Mesendoderm (in vitro differentiated cells): ENCODE results near the gene NOB1.
"Not testable (repeated sequence)": the region's sequence is repeated elsewhere in the genome, so short reads cannot be mapped to it uniquely, and the experiment has no call there.

Experiments used
- DNase-seq: peaks from one replicate; pipeline ENCODE4 v3.0.0; 2013
- H2AK5ac ChIP-seq: 2 replicates; pipeline ENCODE4 v1.6.1; 2013; ENCODE audit warnings: low read length, inconsistent platforms
- H2BK120ac ChIP-seq: 2 replicates; pipeline ENCODE4 v1.6.1; 2013; ENCODE audit warnings: low read depth, mild to moderate bottlenecking, low read length, moderate library complexity, mixed read lengths
- H2BK15ac ChIP-seq: replicated peaks from 2 replicates; pipeline ENCODE4 v1.6.1; 2013; ENCODE audit warnings: low read depth, mild to moderate bottlenecking, moderate library complexity
- H2BK5ac ChIP-seq: 2 replicates; pipeline ENCODE4 v1.6.1; 2013; ENCODE audit warnings: low read length, inconsistent platforms
- H3K18ac ChIP-seq: 2 replicates; pipeline ENCODE4 v1.6.1; 2013; ENCODE audit warnings: mild to moderate bottlenecking, low read length, mixed read lengths
- H3K23ac ChIP-seq: one replicate; pipeline ENCODE4 v1.6.1; 2013; ENCODE audit warnings: low read length
- H3K27ac ChIP-seq: 2 replicates; pipeline ENCODE4 v1.5.1; 2013; ENCODE audit warnings: low read depth, mild to moderate bottlenecking, inconsistent platforms, low read length, moderate library complexity
- H3K27me3 ChIP-seq: 2 replicates; pipeline ENCODE4 v1.6.1; 2013; ENCODE audit warnings: low read length, control low read depth, mild to moderate bottlenecking, inconsistent platforms; ENCODE audit not compliant: insufficient read depth, poor library complexity
- H3K36me3 ChIP-seq: 2 replicates; pipeline ENCODE4 v1.6.1; 2013; ENCODE audit warnings: low read length, inconsistent platforms; ENCODE audit not compliant: control insufficient read depth, insufficient read depth
- H3K4ac ChIP-seq: one replicate; pipeline ENCODE4 v1.6.1; 2013; ENCODE audit warnings: low read depth, mild to moderate bottlenecking, low read length, moderate library complexity
- H3K4me1 ChIP-seq: 2 replicates; pipeline ENCODE4 v1.6.1; 2013; ENCODE audit warnings: low read depth, low read length, inconsistent platforms; ENCODE audit not compliant: control insufficient read depth
- H3K4me2 ChIP-seq: 2 replicates; pipeline ENCODE4 v1.6.1; 2013; ENCODE audit warnings: low read length
- H3K4me3 ChIP-seq: 2 replicates; pipeline ENCODE4 v1.5.1; 2013; ENCODE audit warnings: mild to moderate bottlenecking, low read length
- H3K56ac ChIP-seq: one replicate; pipeline ENCODE4 v1.6.1; 2013; ENCODE audit warnings: low read length
- H3K79me1 ChIP-seq: 2 replicates; pipeline ENCODE4 v1.6.1; 2013; ENCODE audit warnings: low read length, inconsistent platforms
- H3K79me2 ChIP-seq: 2 replicates; pipeline ENCODE4 v1.6.1; 2013; ENCODE audit warnings: mild to moderate bottlenecking, low read length; ENCODE audit not compliant: control insufficient read depth, insufficient read depth
- H3K9ac ChIP-seq: 2 replicates; pipeline ENCODE4 v1.6.1; 2013; ENCODE audit warnings: low read length, inconsistent platforms
- H4K5ac ChIP-seq: one replicate; pipeline ENCODE4 v1.6.1; 2013; ENCODE audit warnings: low read length
- H4K8ac ChIP-seq: one replicate; pipeline ENCODE4 v1.6.1; 2013; ENCODE audit warnings: low read depth, mild to moderate bottlenecking, control low read depth, low read length, moderate library complexity
- WGBS: extraction: QIAGEN DNeasy Blood & Tissue Kit; methylation state at CpG from one replicate; pipeline ENCODE4 v1.1.7; 2013; ENCODE audit warnings: low lambda C conversion rate, missing lambda C conversion rate; ENCODE audit not compliant: insufficient coverage; ENCODE audit errors: extremely low coverage; 5-methylcytosine and 5-hydroxymethylcytosine counted together

NOB1 gene

DNA sequence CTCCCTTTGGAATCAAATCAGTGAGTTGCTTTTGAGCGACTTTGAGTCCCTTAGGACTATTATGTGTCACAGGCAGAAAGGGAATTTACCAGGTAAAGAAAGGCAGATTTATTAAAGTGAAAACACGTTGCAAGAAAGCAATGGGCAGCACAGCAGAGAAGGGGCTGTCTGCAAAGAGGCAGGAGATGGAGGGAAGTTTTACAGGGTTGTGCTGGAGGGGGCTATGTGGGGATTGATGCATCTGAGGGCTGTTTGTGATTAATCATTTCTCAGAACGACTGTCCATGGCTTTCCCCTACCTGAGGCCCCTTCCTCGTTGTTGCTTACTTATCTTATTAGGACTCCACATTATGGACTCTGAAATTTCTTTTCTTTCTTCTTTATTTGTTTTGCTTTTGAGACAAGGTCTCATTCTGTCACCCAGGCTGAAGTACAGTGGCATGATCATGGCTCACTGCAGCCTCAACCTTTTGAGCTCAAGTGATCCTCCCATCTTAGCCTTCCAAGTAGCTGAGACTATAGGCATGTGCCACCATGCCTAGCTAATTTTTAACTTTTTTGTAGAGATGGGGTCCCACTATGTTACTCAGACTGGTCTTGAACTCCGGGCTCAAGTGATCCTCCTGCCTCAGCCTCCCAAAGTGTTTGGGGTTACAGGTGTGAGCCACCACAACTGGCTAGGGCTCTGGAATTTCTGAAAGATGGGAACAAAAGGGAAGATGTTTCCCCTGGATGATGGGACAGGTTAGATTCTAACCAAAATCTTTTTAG lies 12.9 kb upstream of the NOB1 start:
- no peak overlapping the region for H4K8ac ChIP-seq
- WGBS: no CpG with 5 or more reads among the region's 5 CpGs

DNA sequence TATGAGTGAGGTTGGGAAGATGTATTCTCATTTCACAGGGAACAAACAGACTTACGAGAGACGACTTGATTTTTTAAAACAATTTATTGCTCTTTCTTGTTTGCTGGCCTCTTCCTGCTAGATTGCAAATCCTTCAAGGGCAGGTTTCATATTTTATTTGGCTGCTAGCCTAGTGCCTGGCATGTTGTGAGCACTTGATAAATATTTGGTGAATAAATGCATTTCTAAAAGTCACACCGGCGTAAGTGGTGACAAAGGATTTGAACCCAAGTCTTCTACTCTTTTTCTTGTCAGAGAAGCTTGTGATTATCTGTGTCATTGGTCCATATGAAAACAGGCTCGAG lies 8.8 kb upstream of the NOB1 start:
- no peak overlapping the region for H2BK120ac ChIP-seq
- peak overlapping the region; percentile 99 for H3K9ac ChIP-seq
- no peak overlapping the region for H3K23ac ChIP-seq
- H3K27ac ChIP-seq: no peak overlapping the region
- H3K27me3 ChIP-seq: no peaks in the 10 kb centered on the region
- H3K4me3 ChIP-seq: no peak overlapping the region
- H3K79me1 ChIP-seq: peaks cover 12% of the 10 kb centered on the region
- no peak overlapping the region for H3K56ac ChIP-seq
- H4K5ac ChIP-seq: no peak overlapping the region
- H2BK15ac ChIP-seq: no peak overlapping the region
- H3K4me2 ChIP-seq: no peak overlapping the region
- peaks cover 12% of the 10 kb centered on the region for H3K79me2 ChIP-seq
- no peaks in the 10 kb centered on the region for H3K36me3 ChIP-seq
- H3K18ac ChIP-seq: no peak overlapping the region
- H3K4me1 ChIP-seq: peaks cover 2% of the 10 kb centered on the region
- no peak overlapping the region for H2BK5ac ChIP-seq
- WGBS: no CpG with 5 or more reads among the region's 5 CpGs
- DNase-seq: no peak
- no peak overlapping the region for H3K4ac ChIP-seq
- no peak overlapping the region for H4K8ac ChIP-seq
- H2AK5ac ChIP-seq: no peak overlapping the region

More for the DNA sequence above, 12.9 kb upstream of the NOB1 start:
- Histone ChIP-seq H2BK5ac (no peak overlapping the region), H3K36me3 (no peaks in the 10 kb centered on the region), H3K27ac (no peak overlapping the region), H3K23ac (no peak overlapping the region), H3K79me2 (peaks cover 14% of the 10 kb centered on the region), H3K4me1 (peaks cover 2% of the 10 kb centered on the region), H3K79me1 (peaks cover 17% of the 10 kb centered on the region), H2BK120ac (no peak overlapping the region), H3K27me3 (no peaks in the 10 kb centered on the region), H2BK15ac (no peak overlapping the region), H3K18ac (no peak overlapping the region), H2AK5ac (no peak overlapping the region), H4K5ac (no peak overlapping the region), H3K4ac (no peak overlapping the region), H3K9ac (no peak overlapping the region), H3K4me3 (no peak overlapping the region), H3K4me2 (no peak overlapping the region), H3K56ac (no peak overlapping the region)
- DNase-seq: no peak

DNA sequence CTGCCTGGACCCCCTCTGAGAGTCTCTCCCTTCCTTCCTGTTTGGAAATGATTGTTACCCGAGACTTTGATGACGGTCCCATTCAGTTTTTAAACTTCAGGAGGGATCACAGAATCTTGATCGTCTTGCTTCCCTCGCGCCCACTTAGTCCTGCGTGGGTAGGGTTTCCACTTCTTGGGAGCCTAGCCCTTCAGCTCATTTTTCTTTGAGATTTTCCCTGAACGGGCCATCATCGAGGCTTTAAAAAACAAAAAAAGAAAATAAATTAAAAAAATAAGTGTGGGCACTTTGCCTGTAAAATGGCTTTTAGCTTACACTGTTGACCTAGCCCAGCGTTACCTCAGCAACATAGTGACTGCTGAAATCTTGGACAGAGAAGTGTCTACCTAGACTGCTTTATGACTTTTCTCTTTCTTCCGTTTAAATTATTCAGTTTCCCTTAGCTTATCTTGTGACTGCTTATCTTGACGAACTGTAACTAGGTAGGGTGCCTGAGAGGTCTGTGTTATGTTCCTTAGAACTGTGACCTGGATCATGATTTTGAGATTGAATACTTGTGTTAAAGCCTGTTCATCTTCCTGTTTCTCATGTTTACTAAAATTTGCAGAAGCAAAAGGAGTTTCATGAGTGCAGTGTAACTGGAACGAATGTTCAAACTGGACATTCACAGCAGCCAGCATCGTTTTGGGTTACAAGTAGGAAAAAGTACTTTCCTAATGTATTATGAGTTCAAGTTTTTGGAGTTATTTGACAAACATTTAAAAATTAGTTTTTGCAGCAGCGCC lies 8.3 kb upstream of the NOB1 start:
- Histone ChIP-seq H3K9ac (peak overlapping the region; percentile 99), H3K27me3 (no peaks in the 10 kb centered on the region), H3K27ac (peak overlapping the region; percentile 94), H3K79me1 (peaks cover 12% of the 10 kb centered on the region), H3K18ac (peak overlapping the region; percentile 52), H3K56ac (peak overlapping the region; percentile 99), H3K4me3 (peak overlapping the region; percentile 98), H3K79me2 (peaks cover 12% of the 10 kb centered on the region), H3K4me2 (peak overlapping the region; percentile 84), H4K8ac (peak overlapping the region; percentile 65), H2BK15ac (no peak overlapping the region), H2BK120ac (no peak overlapping the region), H3K36me3 (no peaks in the 10 kb centered on the region), H3K4ac (peak overlapping the region; percentile 81), H3K4me1 (peaks cover 2% of the 10 kb centered on the region), H3K23ac (peak overlapping the region; percentile 80), H2AK5ac (no peak overlapping the region), H4K5ac (no peak overlapping the region), H2BK5ac (peak overlapping the region; percentile 78)
- WGBS: no CpG with 5 or more reads among the region's 14 CpGs
- DNase-seq: peak; percentile 44

DNA sequence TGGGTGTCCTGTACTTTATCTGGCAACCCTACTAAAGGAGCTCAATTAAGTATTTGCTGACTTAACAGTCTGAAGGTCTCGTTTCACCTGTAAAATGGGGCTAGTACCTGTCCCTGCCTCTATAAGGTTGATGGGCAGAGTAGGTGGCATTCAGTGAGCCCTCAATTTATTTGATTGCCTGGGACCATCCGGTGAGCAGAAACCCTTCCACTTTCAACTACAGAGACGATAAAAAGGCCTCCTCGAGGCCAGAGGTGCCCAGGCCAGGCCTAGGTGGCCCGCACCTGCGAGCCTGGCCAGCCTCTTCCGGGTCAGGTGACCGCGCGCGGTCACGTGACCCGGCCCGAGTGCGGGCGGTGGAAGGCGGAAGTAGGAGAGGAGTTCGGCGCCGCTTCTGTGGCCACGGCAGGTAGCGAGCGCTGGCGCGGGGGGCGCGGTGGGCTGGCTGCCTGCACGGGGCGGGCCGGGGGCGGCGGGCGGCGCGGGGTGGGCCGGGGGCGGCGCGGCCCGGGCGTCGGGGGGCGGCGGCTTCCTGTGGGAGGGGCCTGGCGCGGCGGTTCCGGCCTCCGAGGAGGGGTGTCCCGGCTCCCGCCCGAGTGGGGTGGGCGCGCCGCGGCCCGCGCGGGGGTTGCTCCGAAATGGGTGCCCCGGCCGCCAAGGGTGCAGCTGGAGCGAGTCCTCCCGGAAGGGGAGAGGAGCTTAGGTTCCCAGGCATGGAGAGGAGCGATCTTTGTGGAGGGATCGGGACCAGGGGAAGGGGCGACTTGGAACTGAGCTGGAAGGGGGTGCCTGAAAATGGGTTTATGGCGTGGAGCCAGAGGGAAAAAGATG lies 7.5 kb upstream of the NOB1 start, which contains the start of gene WWP2:
TSS of gene WWP2 (plus strand) at position 350 of the 831 bp plus-strand sequence. CDS start 24,679 bp downstream, outside the sequence.
- peak within 1 kb of the TSS; percentile 81 for H3K4ac ChIP-seq
- no peak within 1 kb of the TSS for H2BK15ac ChIP-seq
- peak within 1 kb of the TSS; percentile 94 for H3K27ac ChIP-seq
- H2BK5ac ChIP-seq: peak within 1 kb of the TSS; percentile 78
- H3K36me3 ChIP-seq: no peaks in the 10 kb centered on the region
- peak; percentile 90 for DNase-seq
- no peaks in the 10 kb centered on the region for H3K27me3 ChIP-seq
- peak within 1 kb of the TSS; percentile 99 for H3K9ac ChIP-seq
- peak within 1 kb of the TSS; percentile 83 for H3K18ac ChIP-seq
- peak within 1 kb of the TSS; percentile 99 for H3K56ac ChIP-seq
- no CpG with 5 or more reads among the region's 68 CpGs for WGBS
- peak within 1 kb of the TSS; percentile 98 for H3K4me3 ChIP-seq
- H3K4me1 ChIP-seq: peaks cover 2% of the 10 kb centered on the region
- peak within 1 kb of the TSS; percentile 99 for H4K8ac ChIP-seq
- H3K4me2 ChIP-seq: peak within 1 kb of the TSS; percentile 84
- peak within 1 kb of the TSS; percentile 80 for H3K23ac ChIP-seq
- peaks cover 10% of the 10 kb centered on the region for H3K79me1 ChIP-seq
- H2BK120ac ChIP-seq: peak within 1 kb of the TSS; percentile 88
- H3K79me2 ChIP-seq: peaks cover 12% of the 10 kb centered on the region
- peak within 1 kb of the TSS; percentile 97 for H4K5ac ChIP-seq
- no peak within 1 kb of the TSS for H2AK5ac ChIP-seq

DNA sequence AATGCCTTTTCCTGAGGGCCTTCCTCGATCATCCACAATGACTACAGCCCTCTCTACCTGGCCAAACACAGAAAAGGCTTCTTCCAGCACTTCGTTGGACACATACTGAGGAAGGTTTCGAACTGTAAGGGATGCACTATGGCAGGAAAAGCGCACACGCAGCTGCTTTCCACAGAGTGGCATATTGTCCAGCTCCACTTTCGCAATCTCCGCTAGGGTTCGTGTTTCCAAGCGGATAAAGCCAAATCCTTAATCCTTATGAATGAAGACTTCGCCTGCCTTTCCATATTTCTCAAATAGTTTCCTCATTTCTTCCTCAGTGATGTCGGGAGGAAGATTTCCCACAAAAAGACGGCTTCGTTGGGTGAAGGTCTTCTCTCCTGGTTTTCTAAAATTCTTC lies 2.6 kb upstream of the NOB1 start:
- H3K4me2 ChIP-seq, H2BK120ac ChIP-seq, H3K27ac ChIP-seq, H3K27me3 ChIP-seq, H2AK5ac ChIP-seq, H3K36me3 ChIP-seq, H3K9ac ChIP-seq, DNase-seq, H3K4me3 ChIP-seq, H3K23ac ChIP-seq, H3K4ac ChIP-seq, H3K4me1 ChIP-seq, H3K56ac ChIP-seq, H4K5ac ChIP-seq, H2BK5ac ChIP-seq, H3K79me1 ChIP-seq, H3K18ac ChIP-seq, H4K8ac ChIP-seq, H2BK15ac ChIP-seq: not testable (repeated sequence)
- WGBS: no CpG with 5 or more reads among the region's 13 CpGs
- H3K79me2 ChIP-seq: peaks cover 22% of the 10 kb centered on the region
